KOPT-K1 (cell line): ENCODE results near the gene NSD1.

ENCODE experiments used
- H3K27ac ChIP-seq: fragments of 200-600 bp; sonication (generic); 2 replicates; pipeline ENCODE4 v1.5.1; 2016; ENCODE audit warnings: antibody characterized with exemption, mild to moderate bottlenecking, low read depth, low read length; ENCODE audit not compliant: poor library complexity, severe bottlenecking
- H3K36me3 ChIP-seq: fragments of 200-600 bp; sonication (generic); 2 replicates; pipeline ENCODE4 v1.5.1; 2017; ENCODE audit warnings: antibody characterized with exemption, mild to moderate bottlenecking, low read length, moderate library complexity; ENCODE audit not compliant: insufficient read depth
- H3K9me3 ChIP-seq: fragments of 200-600 bp; sonication (generic); 2 replicates; pipeline ENCODE4 v1.5.1; 2017; ENCODE audit warnings: antibody characterized with exemption, low read length, mild to moderate bottlenecking; ENCODE audit not compliant: insufficient read depth, poor library complexity, severe bottlenecking

The NSD1 gene

DNA sequence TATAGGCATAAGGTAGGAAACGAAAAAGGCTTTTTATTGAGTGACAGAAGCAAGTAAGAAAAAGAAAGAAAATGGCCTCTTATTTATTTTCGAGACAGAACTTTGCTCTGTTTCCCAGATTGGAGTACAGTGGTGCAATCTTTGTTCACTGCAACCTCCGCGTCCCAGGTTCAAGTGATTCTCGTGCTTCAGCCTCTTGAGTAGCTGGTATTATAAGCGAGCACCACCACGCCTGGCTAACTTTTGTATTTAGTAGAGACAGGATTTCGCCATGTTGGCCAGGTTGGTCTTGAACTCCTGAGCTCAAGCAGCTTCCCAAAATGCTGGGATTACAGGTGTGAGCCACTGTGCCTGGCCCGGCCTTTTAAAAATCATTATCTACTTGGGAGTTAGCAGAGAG, 70.7 kb downstream of the NSD1 start:
- H3K27ac ChIP-seq: no peak overlapping the region
- no peaks in the 10 kb centered on the region for H3K9me3 ChIP-seq
- peaks cover 89% of the 10 kb centered on the region for H3K36me3 ChIP-seq

DNA sequence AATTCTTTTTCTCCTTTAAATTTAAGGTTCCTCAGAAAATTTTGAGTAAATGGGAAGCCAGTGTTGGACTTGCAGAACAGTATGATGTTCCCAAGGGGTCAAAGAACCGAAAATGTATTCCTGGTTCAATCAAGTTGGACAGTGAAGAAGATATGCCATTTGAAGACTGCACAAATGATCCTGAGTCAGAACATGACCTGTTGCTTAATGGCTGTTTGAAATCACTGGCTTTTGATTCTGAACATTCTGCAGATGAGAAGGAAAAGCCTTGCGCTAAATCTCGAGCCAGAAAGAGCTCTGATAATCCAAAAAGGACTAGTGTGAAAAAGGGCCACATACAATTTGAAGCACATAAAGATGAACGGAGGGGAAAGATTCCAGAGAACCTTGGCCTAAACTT, 76.0 kb downstream of the NSD1 start:
- H3K36me3 ChIP-seq: peaks cover 93% of the 10 kb centered on the region
- H3K27ac ChIP-seq: no peak overlapping the region
- H3K9me3 ChIP-seq: no peaks in the 10 kb centered on the region

DNA sequence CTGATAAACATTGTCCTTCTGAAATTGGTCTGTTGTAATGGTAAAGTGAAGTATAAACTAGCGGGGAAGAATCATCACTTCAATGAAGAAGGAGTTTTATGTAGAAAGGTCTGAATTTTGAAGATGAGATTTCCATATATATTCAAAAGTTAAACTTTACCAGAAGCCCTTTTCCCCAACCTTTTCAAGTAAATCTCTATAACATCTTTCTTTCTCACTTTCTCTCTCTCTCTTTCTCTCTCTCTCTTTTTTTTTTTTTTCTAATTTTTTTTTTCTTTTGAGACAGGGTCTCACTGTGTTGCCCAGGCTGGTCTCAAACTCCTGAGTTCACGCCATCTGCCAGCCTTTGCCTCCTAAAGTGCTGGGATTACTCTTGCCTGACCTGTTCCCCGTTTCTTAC, 78.7 kb downstream of the NSD1 start:
- Histone ChIP-seq H3K9me3 (no peaks in the 10 kb centered on the region), H3K36me3 (peaks cover 92% of the 10 kb centered on the region), H3K27ac (no peak overlapping the region)

DNA sequence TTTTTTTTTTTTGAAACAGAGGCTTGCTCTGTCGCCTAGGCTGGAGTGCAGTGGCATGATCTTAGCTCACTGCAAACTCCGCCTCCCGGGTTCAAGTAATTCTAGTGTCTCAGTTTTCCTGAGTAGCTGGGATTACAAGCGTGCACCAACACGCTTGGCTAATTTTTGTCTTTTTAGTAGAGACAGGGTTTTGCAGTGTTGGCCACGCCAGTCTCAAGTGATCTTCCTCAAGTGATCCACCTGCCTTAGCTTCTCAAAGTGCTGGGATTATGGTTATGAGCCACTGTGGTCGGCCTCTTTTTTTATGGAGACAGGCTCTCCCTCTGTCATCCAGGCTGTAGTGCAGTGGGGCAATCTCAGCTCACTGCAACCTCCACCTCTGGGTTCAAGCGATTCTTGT, 87.0 kb downstream of the NSD1 start:
- H3K27ac ChIP-seq: no peak overlapping the region
- H3K9me3 ChIP-seq: no peaks in the 10 kb centered on the region
- peaks cover 41% of the 10 kb centered on the region for H3K36me3 ChIP-seq

DNA sequence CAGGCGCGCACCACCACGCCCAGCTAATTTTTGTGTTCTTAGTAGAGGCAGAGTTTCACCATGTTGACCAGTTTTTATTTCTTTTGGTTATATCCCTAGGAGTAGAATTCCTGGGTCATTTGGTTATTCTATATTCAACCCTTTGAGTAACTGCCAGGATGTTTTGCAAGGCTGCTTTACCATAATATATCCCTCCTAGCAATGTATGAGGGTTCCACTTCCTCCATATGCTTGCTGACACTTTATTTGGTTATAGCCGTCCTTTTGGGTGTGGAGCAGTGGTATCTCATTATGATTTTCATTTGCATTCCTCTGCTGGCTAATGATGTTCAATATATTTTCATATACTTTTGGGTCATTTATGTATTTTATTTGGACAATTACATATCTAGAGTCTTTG, 88.7 kb downstream of the NSD1 start:
- Histone ChIP-seq H3K9me3 (no peaks in the 10 kb centered on the region), H3K36me3 (peaks cover 35% of the 10 kb centered on the region), H3K27ac (no peak overlapping the region)

DNA sequence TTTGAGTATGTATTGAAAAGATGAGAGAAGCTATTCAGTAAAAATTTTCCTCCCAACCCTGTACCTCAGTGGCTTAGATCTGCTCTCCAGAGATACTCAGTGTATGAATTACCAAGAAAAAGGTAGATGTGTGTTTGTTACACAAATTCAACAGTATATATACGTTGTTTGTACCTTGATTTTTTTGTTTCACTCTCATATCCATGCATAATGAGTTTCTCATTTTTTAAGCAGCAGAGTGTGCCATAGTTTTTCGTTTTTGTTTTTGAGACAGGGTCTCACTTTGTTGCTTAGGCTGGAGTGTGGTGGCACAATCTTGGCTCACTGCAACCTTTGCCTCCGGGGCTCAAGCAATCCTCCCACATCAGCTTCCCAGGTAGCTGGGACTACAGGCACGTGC, 92.2 kb downstream of the NSD1 start:
- Histone ChIP-seq H3K9me3 (no peaks in the 10 kb centered on the region), H3K27ac (no peak overlapping the region), H3K36me3 (peaks cover 40% of the 10 kb centered on the region)

DNA sequence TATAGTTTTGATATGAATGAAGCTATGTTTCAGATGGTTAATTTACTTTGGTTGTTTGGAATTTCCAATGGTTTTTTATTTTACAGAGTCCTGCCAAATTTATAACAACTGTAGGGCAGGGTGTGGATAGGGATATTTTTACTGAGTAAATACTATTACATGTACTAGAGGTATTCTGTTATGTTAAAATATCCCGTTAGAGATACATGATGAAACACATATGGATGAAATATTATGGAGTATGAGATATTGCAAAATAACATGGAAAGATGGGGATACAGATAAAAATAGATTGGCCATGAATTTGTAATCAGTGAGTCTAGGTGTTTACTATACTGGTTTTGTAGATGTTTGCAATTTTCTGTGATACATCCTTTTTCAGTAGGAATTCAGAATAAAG, 93.3 kb downstream of the NSD1 start:
- no peak overlapping the region for H3K27ac ChIP-seq
- peaks cover 40% of the 10 kb centered on the region for H3K36me3 ChIP-seq
- H3K9me3 ChIP-seq: no peaks in the 10 kb centered on the region

DNA sequence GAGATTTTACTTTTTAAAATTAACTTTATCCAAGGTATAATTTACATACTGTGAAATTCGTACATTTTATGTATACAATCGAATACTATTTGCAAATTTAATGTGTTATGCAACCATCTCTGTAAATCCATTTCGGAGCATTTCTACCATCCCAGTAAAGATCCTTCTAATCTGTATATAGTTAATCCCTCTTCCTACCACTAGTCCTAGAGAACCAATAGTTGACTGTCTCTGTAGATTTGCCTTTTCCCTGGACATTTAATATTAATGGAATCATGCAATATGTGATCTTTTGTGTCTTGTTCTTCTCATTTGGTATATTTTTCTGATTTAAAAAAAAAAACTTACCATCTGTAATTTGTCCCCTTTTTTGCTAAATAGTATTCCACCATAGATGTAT, 95.2 kb downstream of the NSD1 start:
- Histone ChIP-seq H3K36me3 (peaks cover 48% of the 10 kb centered on the region), H3K9me3 (no peaks in the 10 kb centered on the region), H3K27ac (no peak overlapping the region)

DNA sequence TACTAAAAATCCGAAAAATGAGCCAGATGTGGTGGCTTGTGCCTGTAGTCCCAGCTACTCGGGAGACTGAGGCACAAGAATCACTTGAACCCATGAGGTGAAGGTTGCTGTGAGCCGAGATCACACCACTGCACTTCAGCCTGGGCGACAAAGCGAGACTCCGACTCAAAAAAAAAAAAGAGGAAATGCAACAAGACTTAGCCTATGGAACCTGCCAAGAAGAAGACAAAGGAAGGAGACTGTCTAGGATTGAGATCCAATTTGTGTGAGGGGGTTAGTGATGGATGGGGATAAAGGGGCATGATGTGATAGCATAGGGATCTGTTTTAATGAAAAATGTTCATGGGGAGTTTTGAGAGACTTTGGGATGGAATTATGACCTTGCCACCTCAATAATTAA, 97.1 kb downstream of the NSD1 start:
- no peak overlapping the region for H3K27ac ChIP-seq
- peaks cover 51% of the 10 kb centered on the region for H3K36me3 ChIP-seq
- H3K9me3 ChIP-seq: no peaks in the 10 kb centered on the region

DNA sequence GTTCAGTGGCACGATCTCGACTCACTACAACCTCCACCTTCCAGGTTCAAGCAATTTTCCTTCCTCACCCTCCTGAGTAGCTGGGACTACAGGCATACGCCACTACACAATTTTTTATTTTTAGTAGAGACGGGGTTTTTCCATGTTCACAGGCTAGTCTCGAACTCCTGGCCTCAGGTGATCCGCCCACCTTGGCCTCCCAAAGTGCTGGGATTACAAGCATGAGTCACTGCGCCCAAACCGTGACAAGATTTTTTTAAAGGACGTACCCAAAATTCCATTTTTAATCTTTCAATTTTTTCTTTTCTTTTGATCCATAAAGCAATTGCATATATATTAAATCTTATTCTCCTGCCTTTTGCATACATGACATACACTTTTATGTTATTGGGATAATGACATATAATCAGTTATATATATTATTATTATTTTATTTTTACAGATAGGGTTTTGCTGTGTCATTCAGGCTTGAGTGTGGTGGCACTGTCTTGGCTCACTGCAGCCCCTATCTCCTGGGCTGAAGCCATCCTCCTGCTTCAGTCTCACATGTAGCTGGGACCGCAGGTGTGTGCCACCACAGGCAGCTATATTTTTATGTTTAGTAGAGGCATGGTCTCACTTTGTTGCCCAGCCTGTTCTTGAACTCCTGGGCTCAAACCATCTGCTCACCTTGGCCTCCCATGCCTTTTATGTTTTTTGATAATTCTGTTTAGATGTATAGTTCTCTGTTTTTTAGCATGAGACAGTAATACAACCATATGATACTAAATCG, 98.1 kb downstream of the NSD1 start:
- H3K27ac ChIP-seq: no peak overlapping the region
- no peaks in the 10 kb centered on the region for H3K9me3 ChIP-seq
- H3K36me3 ChIP-seq: peaks cover 53% of the 10 kb centered on the region

DNA sequence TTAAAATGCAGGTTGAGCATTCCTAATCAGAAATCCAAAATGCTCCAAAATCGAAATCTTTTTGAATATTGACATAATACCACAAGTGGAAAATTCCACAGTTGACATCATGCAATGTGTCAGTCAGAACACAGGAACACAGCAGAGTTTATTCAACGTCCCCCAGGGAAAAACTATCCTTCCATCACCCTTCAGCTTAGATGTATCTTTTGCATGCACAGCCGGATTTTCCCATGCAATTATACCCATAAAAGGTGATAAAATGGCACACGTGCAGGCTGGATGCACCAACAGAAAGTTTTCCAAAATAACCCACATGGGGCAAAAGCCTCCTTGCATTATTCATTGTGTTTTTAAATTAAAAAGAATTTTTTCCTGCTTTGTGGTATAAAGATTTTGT, 98.8 kb downstream of the NSD1 start:
- peaks cover 58% of the 10 kb centered on the region for H3K36me3 ChIP-seq
- no peak overlapping the region for H3K27ac ChIP-seq
- H3K9me3 ChIP-seq: no peaks in the 10 kb centered on the region

DNA sequence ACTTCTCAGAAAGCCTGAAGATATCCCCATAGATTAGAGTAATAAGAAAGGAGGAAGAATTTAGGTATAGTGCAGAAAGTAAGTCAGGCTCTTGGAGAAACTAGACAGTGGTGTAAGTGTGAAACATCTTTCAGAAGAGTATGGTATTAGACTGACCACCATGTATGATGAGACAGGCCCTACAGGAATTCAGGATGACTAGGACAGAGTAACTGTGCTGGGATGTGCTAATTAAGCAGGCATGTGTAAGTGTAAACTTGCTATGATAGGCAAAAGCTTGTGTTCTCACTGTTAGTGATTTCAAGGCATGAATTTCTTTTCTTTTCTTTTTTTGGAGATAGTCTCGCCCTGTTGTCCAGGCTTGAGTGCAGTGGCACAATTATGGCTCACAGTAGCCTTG, 99.2 kb downstream of the NSD1 start:
- H3K36me3 ChIP-seq: peaks cover 62% of the 10 kb centered on the region
- no peaks in the 10 kb centered on the region for H3K9me3 ChIP-seq
- H3K27ac ChIP-seq: no peak overlapping the region

DNA sequence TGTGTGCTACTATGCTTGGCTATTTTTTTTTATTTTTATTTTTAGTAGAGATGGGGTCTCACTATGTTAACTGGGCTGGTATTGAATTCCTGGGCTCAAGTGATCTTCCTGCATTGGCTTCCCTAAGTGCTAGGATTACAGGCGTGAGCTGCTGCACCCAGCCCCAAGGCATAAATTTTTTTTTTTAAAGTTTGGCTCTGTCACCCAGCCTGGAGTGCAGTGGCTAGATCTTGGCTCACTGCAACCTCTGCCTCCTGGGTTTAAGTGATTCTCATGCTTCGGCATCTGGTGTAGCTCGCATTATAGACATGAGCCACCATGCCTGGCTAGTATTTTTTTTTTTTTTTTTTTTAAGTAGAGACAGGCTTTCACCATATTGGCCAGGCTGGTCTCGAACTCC, 99.6 kb downstream of the NSD1 start:
- Histone ChIP-seq H3K36me3 (peaks cover 66% of the 10 kb centered on the region), H3K27ac (no peak overlapping the region), H3K9me3 (no peaks in the 10 kb centered on the region)

DNA sequence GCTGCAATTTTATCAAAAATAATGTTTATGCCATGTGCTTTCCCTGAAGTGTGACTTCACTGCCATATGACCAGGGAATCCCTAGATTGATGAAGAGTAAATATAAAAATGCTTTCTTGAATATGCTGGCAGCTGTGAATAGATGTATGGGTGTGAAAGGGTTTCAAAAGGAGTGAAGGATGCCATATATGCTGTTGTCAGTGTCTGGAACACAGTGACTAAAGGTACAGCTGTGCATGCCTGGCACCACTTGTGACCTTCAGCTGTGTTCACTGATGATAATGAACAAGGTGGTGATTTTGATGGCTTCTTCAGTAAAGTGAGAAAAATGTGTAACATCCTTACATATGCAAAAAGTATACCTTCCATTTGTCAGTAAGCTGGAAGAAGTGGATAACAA, 100.2 kb downstream of the NSD1 start:
- Histone ChIP-seq H3K9me3 (no peaks in the 10 kb centered on the region), H3K36me3 (peaks cover 72% of the 10 kb centered on the region), H3K27ac (no peak overlapping the region)

DNA sequence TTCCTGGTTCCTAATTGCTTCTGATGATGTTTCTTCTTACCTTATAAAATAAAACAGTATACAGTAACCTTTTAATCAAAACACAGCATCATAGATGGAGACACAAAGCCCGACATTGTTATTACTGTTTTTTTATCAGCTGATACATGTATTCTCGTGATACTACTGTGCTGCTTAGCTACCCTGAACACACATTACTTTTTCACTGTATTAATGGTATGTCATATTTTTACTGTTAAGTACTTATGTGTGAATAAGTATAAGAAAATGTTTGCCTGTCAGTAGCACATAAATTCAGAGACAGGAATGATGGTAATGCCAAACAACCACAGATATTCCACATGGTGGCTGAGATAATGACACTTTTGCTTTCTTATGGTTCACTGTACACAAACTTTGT, 101.3 kb downstream of the NSD1 start:
- Histone ChIP-seq H3K36me3 (peaks cover 77% of the 10 kb centered on the region), H3K9me3 (no peaks in the 10 kb centered on the region), H3K27ac (no peak overlapping the region)

DNA sequence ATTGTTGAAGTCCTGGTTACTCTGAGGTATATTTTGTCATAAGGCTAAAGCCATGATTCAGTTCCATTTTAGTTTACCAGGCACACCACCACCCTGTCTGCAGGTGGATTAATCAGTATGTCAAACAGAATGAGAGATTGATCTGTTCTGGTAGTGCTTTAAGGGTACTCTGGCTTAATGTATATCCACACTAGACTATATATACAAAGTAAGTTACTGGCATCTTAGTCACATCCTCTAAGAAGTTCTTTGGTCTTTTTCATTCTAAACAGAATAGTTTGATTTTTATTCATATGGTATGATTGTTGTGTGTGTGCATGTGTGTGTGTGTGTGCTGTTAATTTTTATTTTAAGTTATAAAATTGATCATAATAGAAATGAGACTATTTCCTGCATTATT, 108.2 kb downstream of the NSD1 start:
- no peaks in the 10 kb centered on the region for H3K9me3 ChIP-seq
- H3K27ac ChIP-seq: no peak overlapping the region
- H3K36me3 ChIP-seq: peaks cover 90% of the 10 kb centered on the region
